ENCODE data around the gene GGT1.
"Not testable (repeated sequence)": the region's sequence is repeated elsewhere in the genome, so short reads cannot be mapped to it uniquely, and the experiment has no call there.

GGT1 gene

GRCh38 chr22:24602847-24603769 is at the start of gene GGT1:
Gene GGT1 (plus strand): TSS chr22:24603193. CDS start chr22:24611082, 7,889 bp downstream.
- not testable (repeated sequence) for FAIRE-seq

- FAIRE-seq, result no peak
Measured at GRCh38 chr22:24553597-24554312, 49.2 kb upstream of the GGT1 start.

GRCh38 chr22:24554313-24555164 is 48.5 kb upstream of the GGT1 start, which contains the start of gene GUCD1:
Gene GUCD1 (minus strand): TSS chr22:24555138. CDS start chr22:24554991, 147 bp downstream.
- no peak for FAIRE-seq

- FAIRE-seq, result no peak
Measured at GRCh38 chr22:24555165-24556039, 47.6 kb upstream of the GGT1 start, which contains the start of gene SNRPD3. Gene SNRPD3 (plus strand): TSS chr22:24555999. CDS start chr22:24557675, 1,676 bp downstream.

GRCh38 chr22:24559471-24559870 is 43.5 kb upstream of the GGT1 start:
- no peak for FAIRE-seq

DNA sequence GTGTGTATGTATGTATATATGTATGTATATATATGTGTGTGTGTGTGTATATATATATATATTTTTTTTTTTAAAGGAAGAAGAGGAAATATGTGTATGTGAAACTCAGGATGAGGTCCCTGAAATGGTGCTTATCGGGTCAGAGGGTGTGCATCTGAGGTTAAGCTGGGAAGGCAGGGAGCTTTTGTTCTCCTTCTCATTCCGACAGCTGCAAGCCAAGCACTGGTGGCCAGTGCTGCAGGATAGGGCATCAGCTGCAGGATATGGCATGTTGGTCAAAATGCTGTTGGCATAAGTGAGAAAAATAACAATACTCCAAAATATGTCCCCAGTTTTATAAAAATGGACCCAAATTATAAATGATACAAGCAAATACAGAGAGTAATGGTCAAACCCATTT is 39.7 kb upstream of the GGT1 start:
- no peak for FAIRE-seq

GRCh38 chr22:24564376-24565058 is 38.5 kb upstream of the GGT1 start:
- no peak for FAIRE-seq

DNA sequence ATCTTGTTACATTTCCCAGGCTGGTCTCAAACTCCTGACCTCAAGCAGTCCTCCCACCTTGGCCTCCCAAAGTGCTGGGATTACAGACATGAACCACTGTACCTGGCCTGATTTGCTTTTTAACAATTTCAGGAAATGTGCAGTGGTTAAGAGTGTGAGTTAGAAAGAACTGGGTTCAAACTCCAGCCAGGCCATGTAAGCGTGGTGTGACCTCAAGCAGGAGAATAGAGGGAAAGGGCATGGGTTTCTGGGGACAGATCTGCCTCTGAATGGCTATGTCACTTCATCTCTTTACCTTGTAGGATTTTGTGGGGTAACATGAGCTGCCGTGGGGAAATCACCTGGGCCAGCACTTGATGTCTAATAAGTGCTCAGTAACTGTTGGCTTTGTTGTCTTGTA is 37.9 kb upstream of the GGT1 start:
- no peak for FAIRE-seq

DNA sequence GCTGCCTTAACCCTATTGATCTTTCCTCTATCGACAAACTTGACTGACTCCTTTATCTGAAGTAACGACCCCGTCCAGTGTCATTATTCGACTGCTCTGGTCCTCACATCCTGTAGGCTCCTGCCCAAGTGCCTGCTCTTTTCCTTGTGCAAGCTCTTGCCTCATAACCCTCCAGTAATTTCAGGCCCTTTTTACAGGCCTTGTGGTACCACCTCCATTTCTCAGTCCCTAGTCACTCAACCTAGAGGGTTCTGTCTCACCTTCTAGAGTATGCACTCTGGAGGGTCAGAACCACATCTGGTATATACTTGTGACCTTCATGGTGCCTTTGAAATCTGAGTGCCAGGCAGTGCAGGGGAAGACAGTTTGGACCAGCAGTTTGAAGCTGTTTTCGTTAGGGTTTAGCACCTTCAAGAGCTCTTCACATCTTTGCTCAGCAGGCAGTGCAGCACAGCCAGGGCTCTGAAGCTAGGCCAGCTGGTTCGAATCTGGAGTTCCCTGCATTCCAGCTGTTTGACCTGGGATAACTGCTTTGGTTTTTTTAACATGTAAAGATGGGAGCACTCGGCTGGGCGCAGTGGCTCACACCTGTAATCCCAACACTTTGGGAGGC is 36.0 kb upstream of the GGT1 start:
- FAIRE-seq, result no peak

DNA sequence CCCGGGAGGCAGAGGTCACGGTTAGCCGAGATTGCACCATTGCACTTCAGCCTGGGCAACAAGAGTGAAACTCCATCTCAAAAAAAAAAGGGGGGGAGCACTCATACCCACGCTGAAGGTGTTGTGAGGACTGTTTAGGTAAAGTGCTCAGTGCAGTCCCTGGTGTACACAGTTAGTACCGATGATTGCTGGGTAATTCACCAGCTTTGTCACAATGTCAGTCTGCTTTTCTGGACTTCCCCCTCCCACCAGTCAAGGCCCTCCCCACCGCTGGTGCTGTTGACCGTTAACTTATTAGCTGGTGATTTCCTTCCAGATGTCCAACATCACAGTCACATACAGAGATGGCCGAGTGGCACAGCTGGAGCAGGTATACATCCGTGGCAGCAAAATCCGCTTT is 35.3 kb upstream of the GGT1 start:
- no peak for FAIRE-seq

- FAIRE-seq, result no peak
Measured at GRCh38 chr22:24571266-24571665, 31.7 kb upstream of the GGT1 start.

- no peak for FAIRE-seq
Measured at GRCh38 chr22:24576778-24577177, 26.2 kb upstream of the GGT1 start.

GRCh38 chr22:24578355-24579257 is 24.4 kb upstream of the GGT1 start:
- FAIRE-seq, result no peak

GRCh38 chr22:24579258-24579601 is 23.8 kb upstream of the GGT1 start:
- FAIRE-seq, result no peak

DNA sequence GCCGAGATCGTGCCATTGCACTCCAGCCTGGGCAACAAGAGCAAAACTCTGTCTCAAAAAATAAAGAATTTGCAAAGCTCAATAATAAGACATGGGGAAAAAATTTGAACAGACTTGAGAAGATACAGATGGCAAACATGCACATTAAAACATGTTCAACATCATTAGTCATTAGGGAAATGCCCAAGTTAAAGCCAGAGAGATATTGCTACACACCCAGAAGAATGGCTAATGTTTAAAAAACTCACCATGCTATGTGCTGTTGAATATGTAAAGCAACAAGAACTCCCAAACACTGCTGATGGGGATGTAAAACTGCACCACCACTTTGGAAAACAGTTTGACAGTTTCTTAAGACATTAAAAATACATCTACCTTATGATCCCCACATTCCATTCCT is 22.7 kb upstream of the GGT1 start:
- no peak for FAIRE-seq

DNA sequence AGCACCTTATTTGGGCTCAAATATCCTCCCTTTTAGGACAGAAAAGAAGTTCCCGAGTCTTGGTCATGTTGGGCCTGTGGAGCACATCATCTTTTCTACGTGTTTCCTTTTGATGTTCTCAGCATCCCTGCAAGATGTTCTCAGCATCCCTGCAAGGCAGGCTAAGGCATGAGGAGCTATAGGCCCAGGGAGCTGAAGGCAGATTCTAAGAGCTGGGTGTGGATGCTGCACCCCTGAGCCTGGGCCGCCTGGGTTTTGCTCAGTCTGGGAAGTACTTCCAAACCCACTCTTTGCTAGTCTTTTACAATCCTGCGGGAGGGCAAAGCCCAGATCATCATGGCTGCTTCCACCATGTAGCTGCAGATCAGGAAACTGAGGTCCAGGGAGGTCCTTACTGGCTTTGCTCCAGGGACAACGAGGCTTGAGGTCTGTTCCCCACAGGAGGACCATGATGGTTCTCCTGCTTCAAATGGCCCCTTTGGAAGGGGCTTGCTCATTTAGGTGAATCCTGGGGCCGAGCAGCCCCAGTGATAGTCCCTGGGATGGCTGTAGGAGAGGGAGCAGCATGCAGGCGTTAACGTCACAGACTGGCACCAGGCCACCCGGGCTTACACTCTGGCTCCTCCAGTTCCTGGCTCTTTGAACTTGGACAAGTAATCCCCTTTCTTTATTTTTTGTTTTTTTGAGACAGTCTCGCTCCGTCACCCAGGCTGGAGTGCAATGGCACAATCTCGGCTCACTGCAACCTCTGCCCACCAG is 20.8 kb upstream of the GGT1 start:
- FAIRE-seq, result no peak

DNA sequence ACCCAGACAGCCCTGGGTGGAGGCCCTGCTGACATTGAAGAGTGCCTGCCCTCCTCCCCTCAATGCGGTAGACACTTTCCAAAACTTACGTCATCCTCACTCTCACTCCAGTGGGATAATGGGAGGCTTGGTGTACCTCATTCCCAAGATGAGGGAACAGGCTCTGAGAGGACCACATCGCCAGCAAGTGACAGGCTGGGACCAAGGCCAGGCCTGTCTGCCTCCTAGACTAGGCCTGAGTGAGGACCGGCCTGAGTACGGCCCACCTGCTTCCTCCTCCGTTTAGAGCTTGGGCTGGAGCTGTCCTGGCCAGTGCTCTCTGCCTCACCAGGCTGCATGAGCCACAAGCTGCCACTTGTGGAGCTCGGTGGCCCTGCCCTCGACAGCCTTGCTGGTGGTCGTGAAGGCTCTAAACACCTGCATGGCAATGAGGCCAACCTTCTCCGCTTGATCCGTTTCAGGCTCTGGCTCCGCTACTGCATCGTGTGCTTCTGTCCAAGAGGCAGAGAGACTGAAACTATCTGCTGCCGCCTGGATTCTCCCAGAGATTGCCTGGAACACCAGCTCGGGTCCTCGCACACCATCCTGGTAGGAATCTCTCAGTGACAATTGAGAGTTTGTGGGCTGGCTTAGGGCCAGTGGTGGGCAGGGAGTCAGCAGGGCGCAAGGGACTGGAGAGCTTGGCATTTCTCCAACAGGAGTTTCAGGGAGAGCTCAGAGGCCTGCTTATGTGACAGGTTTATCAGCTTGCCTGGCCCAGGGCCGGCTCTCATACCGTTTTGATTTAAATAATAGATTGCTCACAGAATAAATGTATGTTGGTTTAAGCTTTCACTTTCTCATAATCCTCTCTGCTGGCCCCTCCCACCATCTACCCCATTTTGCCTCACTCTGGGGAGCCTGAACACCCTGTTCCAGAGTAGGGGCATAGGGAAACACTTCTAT is 19.5 kb upstream of the GGT1 start:
- FAIRE-seq, result no peak

Data from colon (tissue), 2 donors.